Stimulated activated naive B cell treated with anti-CD40 and anti-IgM and Interleukin-4, amounts not matched to agents 10 μg/mL and 1 μg/mL and 100 μg/mL, for 72 hours (primary cell): ENCODE data around the gene SMG1.
"Not testable (repeated sequence)": the region's sequence is repeated elsewhere in the genome, so short reads cannot be mapped to it uniquely, and the experiment has no call there.

Experiments
- ATAC-seq, 2 donors: fragments of 150-1000 bp; cut with Tn5 transposase; replicated peaks; 2 replicates each; pipeline ENCODE4 v1.10.0; 2021; ENCODE audit warnings: moderate library complexity in 1 of 2
- DNase-seq: peaks from one replicate; pipeline ENCODE4 v3.0.0; 2021
- H3K27ac Mint-ChIP-seq: one replicate; pipeline ENCODE4 v1.8.0; 2022; ENCODE audit warnings: mild to moderate bottlenecking, mixed read lengths
- H3K27me3 Mint-ChIP-seq, 2 donors: one replicate each; pipeline ENCODE4 v1.8.0; 2022; ENCODE audit warnings: mixed read lengths in 2 of 2
- H3K36me3 Mint-ChIP-seq, 2 donors: one replicate each; pipeline ENCODE4 v1.8.0; 2022; ENCODE audit warnings: mixed read lengths in 2 of 2, mild to moderate bottlenecking in 1 of 2
- H3K4me1 Mint-ChIP-seq, 2 donors: one replicate each; pipeline ENCODE4 v1.8.0; 2022; ENCODE audit warnings: mixed read lengths in 2 of 2, mild to moderate bottlenecking in 1 of 2
- H3K4me3 Mint-ChIP-seq, 2 donors: one replicate each; pipeline ENCODE4 v1.8.0; 2022; ENCODE audit warnings: mild to moderate bottlenecking in 2 of 2, mixed read lengths in 2 of 2, moderate library complexity in 1 of 2
- H3K9me3 Mint-ChIP-seq, 2 donors: one replicate each; pipeline ENCODE4 v1.8.0; 2022; ENCODE audit warnings: mixed read lengths in 2 of 2, mild to moderate bottlenecking in 1 of 2

SMG1 gene

DNA sequence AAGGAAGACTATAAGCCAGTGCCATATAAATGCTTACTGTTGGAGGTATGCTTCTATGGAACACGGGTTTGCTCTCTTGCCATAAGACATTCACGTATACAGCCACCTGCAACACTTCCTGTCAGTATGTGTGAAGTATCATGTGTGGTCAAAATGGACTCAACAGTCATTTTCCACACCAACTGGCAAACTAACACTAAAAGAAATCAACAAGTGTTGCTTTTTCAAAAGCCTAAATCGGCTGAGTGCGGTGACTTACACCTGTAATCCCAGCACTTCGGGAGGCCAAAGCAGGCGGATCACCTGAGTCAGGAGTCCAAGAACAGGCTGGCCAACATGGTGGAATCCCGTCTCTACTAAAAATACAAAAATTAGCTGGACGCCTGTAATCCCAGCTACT, 3.1 kb downstream of the SMG1 start:
- peak overlapping the region; percentile 50 to 61 for H3K4me3 Mint-ChIP-seq
- peaks cover 14 to 59% of the 10 kb centered on the region in 2 donors for H3K4me1 Mint-ChIP-seq
- not testable (repeated sequence) for H3K9me3 Mint-ChIP-seq, H3K27ac Mint-ChIP-seq, H3K27me3 Mint-ChIP-seq, ATAC-seq, DNase-seq
- H3K36me3 Mint-ChIP-seq = peaks cover 6 to 26% of the 10 kb centered on the region in 2 donors

- not testable (repeated sequence) for ATAC-seq, H3K27ac Mint-ChIP-seq, H3K9me3 Mint-ChIP-seq, H3K27me3 Mint-ChIP-seq, H3K4me3 Mint-ChIP-seq, DNase-seq
- H3K4me1 Mint-ChIP-seq = peaks cover 17 to 36% of the 10 kb centered on the region in 2 donors
- peaks cover 6 to 23% of the 10 kb centered on the region in 2 donors for H3K36me3 Mint-ChIP-seq
These were observed 16.6 kb downstream of the SMG1 start for GRCh38 chr16:18909585-18909984.

DNA sequence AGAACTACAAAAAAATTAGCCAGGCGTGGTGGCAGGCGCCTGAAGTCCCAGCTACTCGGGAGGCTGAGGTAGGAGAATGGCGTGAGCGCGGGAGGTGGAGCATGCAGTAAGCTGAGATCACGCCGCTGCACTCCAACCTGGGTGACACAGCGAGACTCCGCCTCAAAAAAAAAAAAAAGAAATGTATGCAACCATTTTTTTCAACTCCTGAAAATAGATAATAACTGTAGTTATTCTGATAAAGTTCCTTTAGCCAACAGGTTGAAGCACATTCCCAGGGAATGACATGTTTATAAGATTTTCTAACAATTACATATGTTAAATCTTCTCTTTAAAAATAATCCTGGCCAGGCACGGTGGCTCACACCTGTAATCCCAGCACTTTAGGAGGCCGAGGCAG, 17.5 kb downstream of the SMG1 start:
- DNase-seq, H3K4me3 Mint-ChIP-seq, H3K9me3 Mint-ChIP-seq, ATAC-seq, H3K27me3 Mint-ChIP-seq, H3K27ac Mint-ChIP-seq: not testable (repeated sequence)
- Mint-ChIP-seq H3K4me1 (peaks cover 17 to 38% of the 10 kb centered on the region in 2 donors), H3K36me3 (peaks cover 6 to 23% of the 10 kb centered on the region in 2 donors)

DNA sequence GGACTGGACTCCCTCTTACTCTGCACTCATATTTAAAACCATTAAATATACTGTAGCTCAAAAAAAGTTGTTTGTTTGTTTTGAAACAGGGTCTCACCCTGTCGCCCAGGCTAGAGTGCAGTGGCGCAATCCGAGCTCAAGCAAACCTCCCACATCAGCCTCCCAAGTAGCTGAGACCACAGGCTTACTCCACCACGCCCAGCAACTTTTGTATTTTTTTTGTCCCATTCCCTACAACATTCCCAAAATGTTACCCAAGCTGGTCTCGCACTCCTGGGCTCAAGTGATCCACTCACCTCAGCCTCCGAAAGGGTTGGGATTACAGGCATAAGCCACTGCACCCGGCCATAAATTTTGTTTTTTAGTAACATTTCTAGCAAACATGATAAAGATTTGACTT, 23.4 kb downstream of the SMG1 start:
- Mint-ChIP-seq H3K4me1 (peaks cover 27 to 61% of the 10 kb centered on the region in 2 donors), H3K36me3 (peaks cover 6 to 18% of the 10 kb centered on the region in 2 donors), H3K27ac (peak overlapping the region; percentile 63)
- not testable (repeated sequence) for H3K9me3 Mint-ChIP-seq, ATAC-seq, H3K27me3 Mint-ChIP-seq, DNase-seq, H3K4me3 Mint-ChIP-seq

DNA sequence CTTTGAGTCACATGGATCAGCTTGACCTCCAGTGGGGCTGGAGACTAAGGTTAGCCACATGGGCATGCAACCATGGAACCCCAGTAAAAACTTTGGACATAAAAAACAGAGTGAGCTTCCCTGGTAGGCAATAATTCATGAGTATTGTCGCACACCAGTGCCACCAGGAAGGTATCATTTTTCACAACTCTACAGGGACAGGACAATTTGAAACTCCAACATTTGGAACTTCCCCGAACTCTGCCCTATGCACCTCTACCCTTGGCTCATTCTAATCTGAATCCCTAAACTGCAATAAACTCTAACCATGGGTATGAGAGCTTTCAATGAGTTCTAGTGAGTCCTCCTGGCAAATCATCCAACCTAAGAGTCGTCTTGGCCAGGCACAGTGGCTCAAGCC, 24.2 kb downstream of the SMG1 start:
- Mint-ChIP-seq H3K4me1 (peaks cover 27 to 58% of the 10 kb centered on the region in 2 donors), H3K27ac (peak overlapping the region; percentile 37), H3K36me3 (peaks cover 6 to 16% of the 10 kb centered on the region in 2 donors)
- not testable (repeated sequence) for ATAC-seq, DNase-seq, H3K9me3 Mint-ChIP-seq, H3K4me3 Mint-ChIP-seq, H3K27me3 Mint-ChIP-seq

DNA sequence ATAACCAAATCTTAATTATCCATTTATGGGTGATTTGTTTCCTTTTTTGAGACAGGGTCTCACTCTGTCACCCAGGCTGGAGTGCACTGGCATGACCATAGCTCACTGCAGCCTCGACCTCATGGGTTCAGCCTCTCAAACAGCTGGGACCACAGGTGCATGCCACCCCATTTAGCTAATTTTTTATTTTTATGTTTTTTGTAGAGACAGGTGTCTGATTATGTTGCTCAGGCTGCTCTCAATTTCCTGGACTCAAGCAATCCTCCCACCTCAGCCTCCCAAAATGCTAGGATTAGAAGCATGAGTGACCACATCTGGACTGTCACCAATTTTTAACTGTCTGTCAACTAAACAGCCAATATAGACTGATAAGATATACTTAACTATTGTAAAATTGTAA, 25.0 kb downstream of the SMG1 start:
- not testable (repeated sequence) for H3K27ac Mint-ChIP-seq, DNase-seq, H3K9me3 Mint-ChIP-seq, H3K4me3 Mint-ChIP-seq, H3K27me3 Mint-ChIP-seq, ATAC-seq
- peaks cover 4 to 12% of the 10 kb centered on the region in 2 donors for H3K36me3 Mint-ChIP-seq
- peaks cover 23 to 51% of the 10 kb centered on the region in 2 donors for H3K4me1 Mint-ChIP-seq

DNA sequence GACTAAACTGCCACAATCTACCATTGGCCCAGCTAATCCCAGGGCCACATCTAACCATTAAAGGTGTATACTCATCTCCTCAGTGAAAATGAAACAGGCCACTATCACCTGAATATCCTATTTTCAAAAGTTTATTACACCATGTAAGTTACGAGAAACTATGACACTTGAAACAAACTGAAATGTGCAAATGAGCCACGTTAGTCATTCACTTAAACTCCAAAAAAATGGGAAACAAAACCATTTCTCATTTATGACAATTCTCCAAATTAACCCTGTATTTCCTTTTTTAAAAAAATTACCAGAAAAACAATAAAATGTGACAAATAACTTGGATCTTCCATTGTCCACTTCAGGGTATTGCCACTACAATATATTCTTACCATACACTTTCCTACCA, 41.8 kb downstream of the SMG1 start:
- DNase-seq = not testable (repeated sequence)
- peaks cover 13 to 17% of the 10 kb centered on the region in 2 donors for H3K36me3 Mint-ChIP-seq

DNA sequence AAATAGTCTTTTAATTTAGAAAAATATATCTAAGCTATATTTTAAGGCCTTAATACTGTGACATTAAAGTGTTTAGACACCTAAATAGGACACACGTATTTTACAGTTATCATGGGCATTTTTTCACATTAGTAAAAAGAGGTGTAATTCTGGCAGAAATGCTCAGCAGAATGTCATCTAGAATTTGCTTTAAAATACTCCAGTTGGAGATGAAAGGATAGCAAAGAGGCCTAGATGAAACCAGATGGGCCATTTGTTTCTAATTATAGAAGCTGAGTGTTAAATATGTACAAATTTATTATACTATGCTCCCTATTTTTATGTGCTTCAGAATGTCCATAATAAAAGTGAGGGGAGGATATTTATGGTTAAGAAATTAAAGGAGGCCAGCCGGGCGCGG, 48.5 kb downstream of the SMG1 start:
- not testable (repeated sequence) for ATAC-seq, H3K4me3 Mint-ChIP-seq, H3K27me3 Mint-ChIP-seq, H3K27ac Mint-ChIP-seq, DNase-seq, H3K9me3 Mint-ChIP-seq
- peaks cover 5 to 14% of the 10 kb centered on the region in 2 donors for H3K4me1 Mint-ChIP-seq
- H3K36me3 Mint-ChIP-seq = peaks cover 24 to 28% of the 10 kb centered on the region in 2 donors

More for the DNA sequence above, 41.8 kb downstream of the SMG1 start:
- ATAC-seq, H3K27ac Mint-ChIP-seq, H3K9me3 Mint-ChIP-seq, H3K27me3 Mint-ChIP-seq, H3K4me1 Mint-ChIP-seq, H3K4me3 Mint-ChIP-seq: not testable (repeated sequence)

DNA sequence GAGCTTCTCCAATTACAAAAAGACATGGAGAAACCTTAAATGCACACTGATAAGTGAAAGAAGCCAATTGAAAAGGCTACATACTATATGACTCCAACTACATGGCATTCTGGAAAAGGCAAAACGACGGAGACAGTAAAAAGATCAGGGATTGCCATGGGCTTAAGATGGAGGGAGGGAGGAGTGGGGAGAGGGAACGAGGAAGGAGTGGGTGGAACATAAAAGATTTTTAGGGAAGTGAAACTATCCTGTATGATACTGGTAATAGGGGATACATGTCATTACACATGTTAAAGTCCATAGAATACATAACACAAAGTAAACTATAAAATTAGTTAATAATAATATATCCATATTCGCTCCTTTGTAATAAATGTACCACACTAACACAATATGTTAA, 48.9 kb downstream of the SMG1 start:
- H3K9me3 Mint-ChIP-seq, H3K27me3 Mint-ChIP-seq, DNase-seq, H3K4me3 Mint-ChIP-seq, ATAC-seq, H3K27ac Mint-ChIP-seq: not testable (repeated sequence)
- Mint-ChIP-seq H3K4me1 (peaks cover 5 to 14% of the 10 kb centered on the region in 2 donors), H3K36me3 (peaks cover 22 to 26% of the 10 kb centered on the region in 2 donors)

DNA sequence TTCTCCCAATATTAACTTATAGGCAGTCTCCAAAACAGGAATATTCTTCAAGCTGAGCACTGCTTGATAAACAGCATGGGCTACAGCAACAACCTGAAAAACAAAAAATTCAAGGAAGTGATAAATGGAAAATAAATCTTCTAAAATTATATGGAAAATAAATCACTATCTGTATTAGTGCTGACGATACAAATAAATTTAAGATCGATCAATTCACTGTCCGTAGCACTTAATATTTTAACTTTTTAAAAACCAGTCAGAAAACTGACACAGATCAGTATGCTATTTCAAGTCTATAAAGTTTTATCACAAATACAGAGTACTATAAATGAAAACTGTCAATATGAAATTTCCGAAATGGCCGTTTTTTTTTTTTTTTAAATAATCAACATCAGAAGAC, 49.9 kb downstream of the SMG1 start:
- not testable (repeated sequence) for H3K4me3 Mint-ChIP-seq, DNase-seq, ATAC-seq, H3K9me3 Mint-ChIP-seq, H3K27ac Mint-ChIP-seq, H3K27me3 Mint-ChIP-seq
- Mint-ChIP-seq H3K36me3 (peaks cover 22 to 26% of the 10 kb centered on the region in 2 donors), H3K4me1 (peaks cover 5 to 14% of the 10 kb centered on the region in 2 donors)

DNA sequence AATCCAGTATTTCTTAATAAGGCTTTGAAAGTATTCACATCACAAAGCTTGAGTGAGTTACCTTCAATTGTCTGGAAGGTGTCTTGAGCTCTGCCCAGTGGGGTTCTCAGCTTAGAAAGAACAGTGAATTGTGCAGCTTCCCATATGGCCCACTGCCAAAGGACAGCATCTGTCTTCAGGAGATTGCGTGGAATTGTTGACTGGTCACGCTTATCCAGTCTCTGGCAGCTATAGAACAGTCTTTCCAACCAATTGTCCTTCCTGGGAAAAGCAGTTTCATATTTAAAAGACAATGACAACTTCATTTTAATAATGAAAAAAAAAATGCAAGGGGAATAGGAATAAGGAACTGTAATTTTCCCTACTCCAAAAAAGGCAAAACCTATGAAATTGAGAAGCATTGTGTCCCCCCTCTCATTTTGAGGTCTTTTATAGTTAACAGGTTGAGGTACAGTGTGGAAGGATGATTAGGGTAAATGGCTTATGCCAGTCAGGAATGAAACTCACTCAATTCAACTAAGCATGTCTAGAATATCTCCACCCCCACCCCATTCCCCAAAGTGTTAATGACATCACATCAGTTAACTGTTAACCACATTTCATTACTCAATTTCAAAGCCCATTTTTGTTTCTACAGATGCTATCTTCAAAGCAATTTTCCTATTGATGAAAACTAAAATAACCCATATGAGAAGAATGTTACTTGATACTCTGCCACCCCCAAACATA, 57.0 kb downstream of the SMG1 start:
- peaks cover 15 to 21% of the 10 kb centered on the region in 2 donors for H3K36me3 Mint-ChIP-seq
- not testable (repeated sequence) for H3K27me3 Mint-ChIP-seq, DNase-seq, H3K9me3 Mint-ChIP-seq, H3K4me3 Mint-ChIP-seq, H3K27ac Mint-ChIP-seq, H3K4me1 Mint-ChIP-seq, ATAC-seq

DNA sequence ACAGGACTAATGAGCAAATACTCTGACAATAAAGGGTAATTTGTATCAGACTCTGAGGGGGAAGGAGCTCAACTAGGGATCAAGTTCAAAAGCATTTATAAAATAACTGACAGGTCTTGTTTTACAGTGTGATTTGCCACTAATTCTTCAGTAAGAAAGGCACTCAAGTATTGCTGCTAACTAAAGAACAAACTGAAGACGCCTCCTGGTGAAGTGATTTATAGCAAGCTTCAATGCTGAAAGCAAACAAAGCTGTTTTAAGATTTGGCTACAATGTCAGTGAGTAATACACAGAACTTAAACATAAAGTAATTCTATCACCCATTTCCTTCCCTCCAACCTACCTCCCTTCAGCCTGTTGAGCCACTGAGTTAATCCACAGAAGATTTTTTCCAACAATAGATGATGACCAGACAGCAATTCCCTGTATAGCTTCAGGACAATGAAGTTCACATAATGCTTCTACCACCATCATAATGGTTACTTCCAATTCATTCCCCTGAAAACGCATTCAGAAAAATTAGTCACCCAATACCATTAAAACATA, 59.9 kb downstream of the SMG1 start:
- not testable (repeated sequence) for ATAC-seq, H3K4me3 Mint-ChIP-seq, H3K27me3 Mint-ChIP-seq, H3K9me3 Mint-ChIP-seq, H3K27ac Mint-ChIP-seq, DNase-seq
- Mint-ChIP-seq H3K4me1 (peaks cover 7 to 14% of the 10 kb centered on the region in 2 donors), H3K36me3 (peaks cover 23 to 26% of the 10 kb centered on the region in 2 donors)

DNA sequence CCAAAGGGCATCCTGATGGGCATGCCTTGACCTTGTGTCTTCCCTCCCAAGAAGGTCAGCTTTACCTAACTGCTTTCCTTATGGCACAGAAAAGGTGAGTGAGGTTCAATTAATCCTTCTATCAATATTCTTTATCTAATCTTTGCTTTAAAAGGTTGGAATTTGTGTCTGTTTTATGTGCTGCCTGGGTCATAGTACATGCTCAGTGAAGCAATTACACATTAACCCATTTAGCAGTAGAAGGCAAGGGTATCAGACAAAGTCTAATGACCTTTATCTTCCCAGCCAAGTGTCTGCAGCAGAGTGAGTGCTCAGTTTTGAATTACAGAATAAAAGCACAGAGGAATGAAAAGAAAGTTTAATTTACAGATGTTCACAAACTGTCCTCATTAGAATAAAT, 63.3 kb downstream of the SMG1 start:
- Mint-ChIP-seq H3K27ac (peak overlapping the region; percentile 26), H3K36me3 (peaks cover 35 to 37% of the 10 kb centered on the region in 2 donors), H3K4me1 (peaks cover 7 to 18% of the 10 kb centered on the region in 2 donors)
- not testable (repeated sequence) for H3K9me3 Mint-ChIP-seq, H3K27me3 Mint-ChIP-seq, DNase-seq, ATAC-seq, H3K4me3 Mint-ChIP-seq

DNA sequence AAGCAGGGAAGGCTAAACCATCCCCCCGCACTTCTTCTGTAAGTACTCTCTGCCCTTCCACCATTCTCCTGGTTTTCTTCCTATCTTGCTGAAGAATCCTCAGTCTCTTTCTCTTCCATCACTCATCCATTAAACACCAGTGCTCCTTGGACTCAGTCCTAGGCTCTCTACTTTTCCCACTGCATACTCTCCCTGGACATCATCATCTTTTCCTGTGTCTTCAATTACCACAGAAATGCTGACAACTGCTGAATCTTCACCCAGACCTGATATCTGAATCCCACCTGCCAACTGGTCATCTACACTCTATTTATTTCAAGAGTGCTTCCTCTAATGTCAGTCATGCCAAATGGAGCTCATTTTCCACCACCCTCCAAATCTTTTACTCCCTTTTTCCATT, 71.0 kb downstream of the SMG1 start:
- Mint-ChIP-seq H3K4me1 (peaks cover 0 to 2% of the 10 kb centered on the region in 2 donors), H3K36me3 (peaks cover 30 to 36% of the 10 kb centered on the region in 2 donors), H3K27me3 (no peaks in the 10 kb centered on the region), H3K4me3 (no peak overlapping the region), H3K27ac (no peak overlapping the region), H3K9me3 (no peaks in the 10 kb centered on the region)
- DNase-seq (no peak), ATAC-seq (no peak)

DNA sequence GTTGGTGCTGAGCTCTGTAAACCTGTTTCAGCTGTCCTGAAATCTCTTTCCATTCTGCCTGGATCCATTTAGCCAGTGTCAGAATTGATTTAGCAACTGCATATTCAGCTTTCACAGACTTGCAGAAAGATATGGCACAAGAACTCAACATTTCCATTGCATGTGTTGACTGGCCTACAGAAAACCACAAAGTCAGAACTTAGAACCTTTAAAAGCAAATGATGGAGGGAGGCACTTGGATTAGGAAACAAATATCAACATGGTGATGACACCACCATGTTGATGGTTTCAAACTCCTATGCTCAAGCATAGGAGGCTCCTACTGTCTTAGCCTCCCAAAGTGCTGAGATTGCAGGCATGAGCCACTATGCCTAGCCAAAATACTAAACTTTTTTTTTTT, 72.5 kb downstream of the SMG1 start:
- H3K9me3 Mint-ChIP-seq = no peaks in the 10 kb centered on the region
- no peak overlapping the region for H3K27ac Mint-ChIP-seq
- H3K4me3 Mint-ChIP-seq = no peak overlapping the region
- H3K36me3 Mint-ChIP-seq = peaks cover 28 to 40% of the 10 kb centered on the region in 2 donors
- peaks cover 0 to 2% of the 10 kb centered on the region in 2 donors for H3K4me1 Mint-ChIP-seq
- DNase-seq (no peak), ATAC-seq (no peak)
- no peaks in the 10 kb centered on the region for H3K27me3 Mint-ChIP-seq
